ENCODE results near the gene ATP5PF.

DNA sequence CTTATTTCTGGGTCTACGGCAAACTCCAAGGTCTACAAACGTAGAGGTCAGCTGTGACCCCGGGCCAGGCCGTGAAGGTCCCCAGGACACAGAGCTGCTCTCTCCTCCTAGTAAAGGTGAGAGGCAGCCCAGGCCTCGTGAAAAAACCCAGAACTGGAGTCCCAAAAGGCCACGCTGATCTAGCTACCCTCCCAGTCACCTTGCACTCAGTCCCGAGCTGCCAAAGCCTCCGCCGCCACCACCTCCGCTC is 125 bp downstream of the ATP5PF start:
- TF ChIP-seq, protein P1, sequence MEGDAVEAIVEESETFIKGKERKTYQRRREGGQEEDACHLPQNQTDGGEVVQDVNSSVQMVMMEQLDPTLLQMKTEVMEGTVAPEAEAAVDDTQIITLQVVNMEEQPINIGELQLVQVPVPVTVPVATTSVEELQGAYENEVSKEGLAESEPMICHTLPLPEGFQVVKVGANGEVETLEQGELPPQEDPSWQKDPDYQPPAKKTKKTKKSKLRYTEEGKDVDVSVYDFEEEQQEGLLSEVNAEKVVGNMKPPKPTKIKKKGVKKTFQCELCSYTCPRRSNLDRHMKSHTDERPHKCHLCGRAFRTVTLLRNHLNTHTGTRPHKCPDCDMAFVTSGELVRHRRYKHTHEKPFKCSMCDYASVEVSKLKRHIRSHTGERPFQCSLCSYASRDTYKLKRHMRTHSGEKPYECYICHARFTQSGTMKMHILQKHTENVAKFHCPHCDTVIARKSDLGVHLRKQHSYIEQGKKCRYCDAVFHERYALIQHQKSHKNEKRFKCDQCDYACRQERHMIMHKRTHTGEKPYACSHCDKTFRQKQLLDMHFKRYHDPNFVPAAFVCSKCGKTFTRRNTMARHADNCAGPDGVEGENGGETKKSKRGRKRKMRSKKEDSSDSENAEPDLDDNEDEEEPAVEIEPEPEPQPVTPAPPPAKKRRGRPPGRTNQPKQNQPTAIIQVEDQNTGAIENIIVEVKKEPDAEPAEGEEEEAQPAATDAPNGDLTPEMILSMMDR (IDR thresholded peaks at IDR 0.05), result no peak
- peak; percentile 78 for TF ChIP-seq POLR2A (IDR thresholded peaks at IDR 0.05)
